Stomach (tissue), 4 donors: Measurements from ENCODE around the gene OPN5.

ENCODE experiments used
- POLR2A ChIP-seq, 4 donors: fragments of 450-650 bp; IDR thresholded peaks; one replicate each; pipeline ENCODE4 v1.6.1; 2016; ENCODE audit warnings: antibody characterized with exemption in 4 of 4, control low read depth in 2 of 4, mild to moderate bottlenecking in 1 of 4, moderate library complexity in 1 of 4
- TF ChIP-seq, protein P1 (sequence below), 7 experiments: fragments of 450-650 bp in 4 of 7; fragments of 200-600 bp in 3 of 7; sonication (generic) in 3 of 7; IDR thresholded peaks; one replicate each; pipeline ENCODE4 v1.5.1; 2016 to 2019; ENCODE audit warnings: antibody characterized with exemption in 7 of 7, control low read depth in 2 of 7, mild to moderate bottlenecking in 1 of 7

DNA sequence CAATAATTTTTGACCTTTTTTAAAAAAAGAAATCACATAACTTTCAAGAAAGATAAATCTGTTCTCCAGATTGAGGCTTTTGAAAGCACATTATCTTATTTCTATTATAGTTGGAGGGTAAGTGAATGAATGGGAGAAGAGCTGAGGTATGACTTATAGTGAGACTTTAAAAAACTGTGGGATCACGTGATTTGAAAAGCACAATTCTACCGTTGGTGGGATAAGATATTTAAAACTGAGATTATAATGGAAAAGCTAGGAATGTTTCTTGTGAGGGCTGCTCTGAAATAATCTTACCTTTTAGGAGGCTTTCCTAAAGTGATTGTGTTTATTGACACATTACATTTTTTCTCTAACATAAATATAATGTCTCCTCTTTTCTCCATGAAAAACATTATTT, 9.5 kb upstream of the OPN5 start:
- TF ChIP-seq, protein P1, sequence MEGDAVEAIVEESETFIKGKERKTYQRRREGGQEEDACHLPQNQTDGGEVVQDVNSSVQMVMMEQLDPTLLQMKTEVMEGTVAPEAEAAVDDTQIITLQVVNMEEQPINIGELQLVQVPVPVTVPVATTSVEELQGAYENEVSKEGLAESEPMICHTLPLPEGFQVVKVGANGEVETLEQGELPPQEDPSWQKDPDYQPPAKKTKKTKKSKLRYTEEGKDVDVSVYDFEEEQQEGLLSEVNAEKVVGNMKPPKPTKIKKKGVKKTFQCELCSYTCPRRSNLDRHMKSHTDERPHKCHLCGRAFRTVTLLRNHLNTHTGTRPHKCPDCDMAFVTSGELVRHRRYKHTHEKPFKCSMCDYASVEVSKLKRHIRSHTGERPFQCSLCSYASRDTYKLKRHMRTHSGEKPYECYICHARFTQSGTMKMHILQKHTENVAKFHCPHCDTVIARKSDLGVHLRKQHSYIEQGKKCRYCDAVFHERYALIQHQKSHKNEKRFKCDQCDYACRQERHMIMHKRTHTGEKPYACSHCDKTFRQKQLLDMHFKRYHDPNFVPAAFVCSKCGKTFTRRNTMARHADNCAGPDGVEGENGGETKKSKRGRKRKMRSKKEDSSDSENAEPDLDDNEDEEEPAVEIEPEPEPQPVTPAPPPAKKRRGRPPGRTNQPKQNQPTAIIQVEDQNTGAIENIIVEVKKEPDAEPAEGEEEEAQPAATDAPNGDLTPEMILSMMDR (IDR thresholded peaks at IDR 0.05): no peak
- no peak for TF ChIP-seq POLR2A (IDR thresholded peaks at IDR 0.05)
